GM12878 (cell line): ENCODE results near the gene ZNF878. TPM values are rescaled to one million over a fixed set of nuclear protein-coding genes. Genes with fewer than 3 reads are reported as not detected.

Source experiments
- ATAC-seq: fragments of 200-7000 bp; cut with Tn5 transposase; 3 replicates; pipeline ENCODE4 v1.9.1; 2020; ENCODE audit warnings: mild to moderate bottlenecking, moderate library complexity
- BruUV-seq: library from RNA; stranded (reverse); fragments of 400-500 nt; replicated peaks from 2 replicates; lab custom pipeline; 2021; lab: Mats Ljungman, UMichigan
- CTCF ChIA-PET: fragments of 300-600 bp; sonication (Branson Sonifier 250); formaldehyde crosslinking; extraction: SDS; loops from one replicate; lab custom pipeline; 2021; ENCODE audit warnings: inconsistent platforms; lab: Yijun Ruan, JAX
- POLR2A ChIA-PET: fragments of 350-600 bp; formaldehyde crosslinking; extraction: SDS; loops from one replicate; lab custom pipeline; 2021; ENCODE audit warnings: inconsistent platforms; lab: Charles Lee
- RAD21 ChIA-PET: fragments of 300-600 bp; sonication (Branson Sonifier 250); formaldehyde crosslinking; loops from one replicate; lab custom pipeline; 2023; ENCODE audit warnings: antibody characterized with exemption; ENCODE audit not compliant: unreplicated experiment; lab: Charles Lee
- SMC1A ChIA-PET: fragments of 300-600 bp; sonication (Branson Sonifier 250); formaldehyde crosslinking; loops from one replicate; lab custom pipeline; 2023; ENCODE audit not compliant: unreplicated experiment, uncharacterized antibody; lab: Charles Lee
- DNase-seq: peaks from one replicate; pipeline ENCODE4 v3.0.0-alpha.2; 2011; ENCODE audit warnings: low read depth, low spot score
- FAIRE-seq: peaks from 3 replicates; lab custom pipeline; 2011; peaks lifted over from hg19 to GRCh38; lab: Jason Lieb, UNC
- H2AFZ ChIP-seq: 2 replicates; pipeline ENCODE4 v1.6.0; 2011; ENCODE audit warnings: low read depth, low read length, control low read depth; ENCODE audit not compliant: control insufficient read depth
- H3K27ac ChIP-seq: 2 replicates; pipeline ENCODE4 v1.5.1; 2011; ENCODE audit warnings: control low read depth; ENCODE audit not compliant: control insufficient read depth, insufficient read depth
- H3K27me3 ChIP-seq, 2 experiments: replicated peaks in 1 of 2; 2 replicates each; pipeline versions ENCODE4 v1.6.0 to v1.6.1; 2011; ENCODE audit warnings: low read length in 1 of 2; ENCODE audit not compliant: control insufficient read depth in 2 of 2, insufficient read depth in 2 of 2
- H3K36me3 ChIP-seq, 2 experiments: 2 replicates each; pipeline ENCODE4 v1.5.1; 2011; ENCODE audit warnings: low read length in 1 of 2; ENCODE audit not compliant: control insufficient read depth in 2 of 2, insufficient read depth in 2 of 2
- H3K4me1 ChIP-seq: 2 replicates; pipeline ENCODE4 v1.6.1; 2011; ENCODE audit warnings: mild to moderate bottlenecking, low read length, moderate library complexity, mixed read lengths; ENCODE audit not compliant: control insufficient read depth, insufficient read depth
- H3K4me2 ChIP-seq: 2 replicates; pipeline ENCODE4 v1.6.0; 2011; ENCODE audit warnings: control low read depth; ENCODE audit not compliant: control insufficient read depth, insufficient read depth
- H3K4me3 ChIP-seq: fragments of 200-600 bp; sonication (generic); 2 replicates; pipeline ENCODE4 v1.5.1; 2016
- H3K79me2 ChIP-seq: 2 replicates; pipeline ENCODE4 v1.6.0; 2011; ENCODE audit warnings: low read length; ENCODE audit not compliant: control insufficient read depth, insufficient read depth
- H3K9ac ChIP-seq: 2 replicates; pipeline ENCODE4 v1.8.0; 2011; ENCODE audit warnings: low read length, control low read depth, mixed read lengths; ENCODE audit not compliant: control insufficient read depth, insufficient read depth
- H3K9me3 ChIP-seq: replicated peaks from 3 replicates; pipeline ENCODE4 v1.5.1; 2011; ENCODE audit warnings: mild to moderate bottlenecking, low read length; ENCODE audit not compliant: control insufficient read depth, insufficient read depth
- H4K20me1 ChIP-seq: 2 replicates; pipeline ENCODE4 v1.6.0; 2011; ENCODE audit not compliant: control insufficient read depth, insufficient read depth
- BCLAF1 ChIP-seq: fragments of 450-650 bp; IDR thresholded peaks from 2 replicates; pipeline ENCODE4 v1.6.1; 2017; ENCODE audit warnings: antibody characterized with exemption, mild to moderate bottlenecking, moderate library complexity
- CBFB ChIP-seq: IDR thresholded peaks from 2 replicates; pipeline ENCODE4 v1.6.1; 2016; ENCODE audit warnings: antibody characterized with exemption, low read depth
- CREM ChIP-seq: IDR thresholded peaks from 2 replicates; pipeline ENCODE4 v1.6.1; 2014; ENCODE audit warnings: antibody characterized with exemption, low read depth
- ESRRA ChIP-seq: IDR thresholded peaks from 2 replicates; pipeline ENCODE4 v1.6.1; 2012; ENCODE audit warnings: mild to moderate bottlenecking, low read length, improper control_type of control experiment
- FOS ChIP-seq: IDR thresholded peaks from 3 replicates; pipeline ENCODE4 v1.6.1; 2011; ENCODE audit warnings: borderline replicate concordance; ENCODE audit not compliant: insufficient read length; ENCODE audit errors: extremely low read depth
- FOXM1 ChIP-seq: IDR thresholded peaks from 2 replicates; pipeline ENCODE4 v1.6.1; 2012; ENCODE audit warnings: low read depth, mild to moderate bottlenecking, inconsistent platforms, low read length, moderate library complexity
- HDAC6 ChIP-seq: fragments of 200-600 bp; sonication (generic); IDR thresholded peaks from one replicate; pipeline ENCODE4 v1.8.0; 2017; ENCODE audit warnings: antibody characterized with exemption; ENCODE audit not compliant: unreplicated experiment
- IRF5 ChIP-seq: fragments of 450-650 bp; IDR thresholded peaks from 2 replicates; pipeline ENCODE4 v1.6.1; 2017; ENCODE audit warnings: borderline replicate concordance
- POLR2AphosphoS2 ChIP-seq: IDR thresholded peaks from 2 replicates; pipeline ENCODE4 v1.6.1; 2011; ENCODE audit warnings: low read depth, mild to moderate bottlenecking, low read length, improper control_type of control experiment, moderate library complexity
- PRDM15 ChIP-seq: fragments of 450-650 bp; formaldehyde crosslinking; IDR thresholded peaks from 2 replicates; pipeline ENCODE4 v1.4.0; 2020; ENCODE audit warnings: mild to moderate bottlenecking, moderate library complexity
- SMARCA5 ChIP-seq: fragments of 450-650 bp; IDR thresholded peaks from 2 replicates; pipeline ENCODE4 v1.6.1; 2017; ENCODE audit warnings: mild to moderate bottlenecking
- TCF7 ChIP-seq: IDR thresholded peaks from 2 replicates; pipeline ENCODE4 v1.6.1; 2014; ENCODE audit warnings: antibody characterized with exemption, borderline replicate concordance
- ZNF24 ChIP-seq: fragments of 450-650 bp; IDR thresholded peaks from 2 replicates; pipeline ENCODE4 v1.6.1; 2017; ENCODE audit warnings: antibody characterized with exemption, mild to moderate bottlenecking
- ZSCAN29 ChIP-seq: fragments of 450-650 bp; IDR thresholded peaks from 2 replicates; pipeline ENCODE4 v1.6.1; 2017; ENCODE audit warnings: mild to moderate bottlenecking, moderate library complexity
- WGBS: methylation state at CpG from one replicate; pipeline ENCODE4 v1.1.6; 2016; ENCODE audit warnings: low lambda C conversion rate; ENCODE audit not compliant: insufficient replicate concordance, insufficient coverage; ENCODE audit errors: missing lambda C conversion rate; 5-methylcytosine and 5-hydroxymethylcytosine counted together
- in situ Hi-C: fragments of 300-500 bp; cut with MboI; formaldehyde crosslinking; loops from 9 replicates; pipeline ENCODE4 v1.14.3; 2018; ENCODE audit warnings: mixed read lengths
- intact Hi-C: fragments of 100-400 bp; cut with micrococcal nuclease; formaldehyde crosslinking; loops from one replicate; pipeline ENCODE4 v1.14.2; 2022; ENCODE audit not compliant: unreplicated experiment
- polyA plus RNA-seq, 11 experiments: library from polyadenylated mRNA; depleted of rRNA in 4 of 11; unstranded in 6 of 11; stranded (reverse) in 5 of 11; fragments of >200 nt; fragmentation: Nextera tagmentation in 4 of 11; fragmentation: Illumina TruSeq in 1 of 11; extraction: Ambion mirVana in 4 of 11; extraction: Trizol in 1 of 11; gene quantifications; 1 replicate in 1 of 11; 2 replicates in 10 of 11; pipeline versions ENCODE4 v1.2.1 to v1.2.3, GENCODE V29; 2011 to 2016; ENCODE audit warnings: inconsistent platforms in 2 of 11, missing spikeins in 2 of 11, low read depth in 1 of 11
- total RNA-seq, 4 experiments: library from RNA; depleted of rRNA in 3 of 4; stranded (reverse); fragments of >200 nt in 3 of 4; fragmentation: Illumina TruSeq in 1 of 4; extraction: Trizol in 1 of 4; gene quantifications; 2 replicates each; pipeline versions ENCODE4 v1.2.1 to v1.2.3, GENCODE V29; 2013 to 2021

Gene ZNF878
- total and polyA plus RNA-seq, 10 of the 15 experiments (the other 5 are each of a cell fraction or from before 2014, with no cell fraction given) = 0.24 to 1.3 (median 0.71) TPM

- TF ChIP-seq CREM = no peak
- TF ChIP-seq ZNF24 = no peak
- no peak for TF ChIP-seq HDAC6
- TF ChIP-seq FOS = no peak
- TF ChIP-seq SMARCA5 = no peak
- no peak for TF ChIP-seq POLR2AphosphoS2
Measured at GRCh38 chr19:12034620-12035019, 18.1 kb downstream of the ZNF878 start (continued).

GRCh38 chr19:12034198-12034597, 18.6 kb downstream of the ZNF878 start:
- in situ Hi-C loops (no loop called here), intact Hi-C loops (no loop called here)
- no peak overlapping the region for H3K4me3 ChIP-seq
- H3K9me3 ChIP-seq = no peaks in the 10 kb centered on the region; the same call in 2 of the 3 replicates
- H3K79me2 ChIP-seq = no peaks in the 10 kb centered on the region; the same call in none of the 2 replicates
- H3K4me1 ChIP-seq = no peaks in the 10 kb centered on the region
- SMC1A ChIA-PET = no interaction called here
- no peaks in the 10 kb centered on the region for H3K36me3 ChIP-seq
- H3K27me3 ChIP-seq = no peaks in the 10 kb centered on the region
- no peaks in the 10 kb centered on the region for H4K20me1 ChIP-seq
- ATAC-seq = no peak
- H3K4me2 ChIP-seq = no peak overlapping the region
- RAD21 ChIA-PET = no interaction called here
- no peak overlapping the region for H3K27ac ChIP-seq
- H3K9ac ChIP-seq = no peak overlapping the region
- POLR2A ChIA-PET = no interaction called here
- 68% methylated on average over 2 of the region's 2 CpGs for WGBS
- no peak overlapping the region for H2AFZ ChIP-seq
- DNase-seq = no peak
- CTCF ChIA-PET = interaction anchor here (0.5 to 3.0 kb wide), 4 partner anchors 19 to 109 kb away, joined by 3 to 14 read pairs (median 4); partner anchors contain the start of genes ZNF700 and ZNF763
- BruUV-seq = TSS peak; percentile 77
- FAIRE-seq = no peak
- TF ChIP-seq TCF7 (no peak), FOXM1 (no peak), IRF5 (no peak), PRDM15 (CRISPR knock-in tag) (no peak), ZSCAN29 (no peak), ESRRA (no peak), CBFB (no peak), BCLAF1 (no peak)
